ENCODE measurements around the gene CCR7.
"Not testable (repeated sequence)": the region's sequence is repeated elsewhere in the genome, so short reads cannot be mapped to it uniquely, and the experiment has no call there.

The CCR7 gene

DNA sequence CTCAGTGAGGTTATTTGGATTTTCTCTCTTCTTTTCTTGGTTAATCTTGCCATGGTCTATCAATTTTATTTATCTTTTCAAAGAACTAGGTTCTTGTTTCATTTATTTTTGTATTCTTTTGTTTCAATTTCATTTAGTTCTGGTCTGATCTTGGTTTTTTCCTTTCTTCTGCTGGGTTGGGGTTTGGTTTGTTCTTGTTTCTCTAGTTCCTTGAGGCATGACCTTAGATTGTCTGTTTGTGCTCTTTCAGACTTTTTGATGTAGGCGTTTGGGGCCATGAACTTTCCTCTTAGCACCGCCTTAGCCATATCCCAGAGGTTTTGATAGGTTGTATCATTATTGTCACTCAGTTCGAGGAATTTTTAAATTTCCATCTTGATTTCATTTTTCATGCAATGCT lies 21.0 kb upstream of the CCR7 start:
- H3K4me1 ChIP-seq (ENCODE audit: control insufficient read depth, insufficient read depth, low read length); H3K27me3 ChIP-seq (ENCODE audit: control insufficient read depth, insufficient read depth, low read length); H3K9ac ChIP-seq (ENCODE audit: low read length); H3K9me3 ChIP-seq (ENCODE audit: control insufficient read depth, low read length); H3K4me3 ChIP-seq (ENCODE audit: low read length); H3K36me3 ChIP-seq (ENCODE audit: control insufficient read depth, insufficient read depth, low read length): not testable (repeated sequence)

GRCh38 chr17:40584950-40585349 lies 19.7 kb upstream of the CCR7 start:
- not testable (repeated sequence) for H3K36me3 ChIP-seq (ENCODE audit: control insufficient read depth, insufficient read depth, low read length); H3K9ac ChIP-seq (ENCODE audit: low read length); H3K9me3 ChIP-seq (ENCODE audit: control insufficient read depth, low read length); H3K27me3 ChIP-seq (ENCODE audit: control insufficient read depth, insufficient read depth, low read length); H3K4me1 ChIP-seq (ENCODE audit: control insufficient read depth, insufficient read depth, low read length); H3K4me3 ChIP-seq (ENCODE audit: low read length)

GRCh38 chr17:40582328-40582901 lies 17.1 kb upstream of the CCR7 start:
- H3K9ac ChIP-seq (ENCODE audit: low read length) = no peak overlapping the region
- no peak overlapping the region for H3K4me3 ChIP-seq (ENCODE audit: low read length)
- no peaks in the 10 kb centered on the region for H3K27me3 ChIP-seq (ENCODE audit: control insufficient read depth, insufficient read depth, low read length)
- no peaks in the 10 kb centered on the region for H3K9me3 ChIP-seq (ENCODE audit: control insufficient read depth, low read length)
- no peaks in the 10 kb centered on the region for H3K36me3 ChIP-seq (ENCODE audit: control insufficient read depth, insufficient read depth, low read length)
- H3K4me1 ChIP-seq (ENCODE audit: control insufficient read depth, insufficient read depth, low read length) = no peaks in the 10 kb centered on the region

GRCh38 chr17:40580140-40580539 lies 14.9 kb upstream of the CCR7 start:
- Histone ChIP-seq H3K9ac (ENCODE audit: low read length) (no peak overlapping the region), H3K4me3 (ENCODE audit: low read length) (no peak overlapping the region), H3K9me3 (ENCODE audit: control insufficient read depth, low read length) (no peaks in the 10 kb centered on the region), H3K4me1 (ENCODE audit: control insufficient read depth, insufficient read depth, low read length) (no peaks in the 10 kb centered on the region), H3K27me3 (ENCODE audit: control insufficient read depth, insufficient read depth, low read length) (no peaks in the 10 kb centered on the region), H3K36me3 (ENCODE audit: control insufficient read depth, insufficient read depth, low read length) (no peaks in the 10 kb centered on the region)

DNA sequence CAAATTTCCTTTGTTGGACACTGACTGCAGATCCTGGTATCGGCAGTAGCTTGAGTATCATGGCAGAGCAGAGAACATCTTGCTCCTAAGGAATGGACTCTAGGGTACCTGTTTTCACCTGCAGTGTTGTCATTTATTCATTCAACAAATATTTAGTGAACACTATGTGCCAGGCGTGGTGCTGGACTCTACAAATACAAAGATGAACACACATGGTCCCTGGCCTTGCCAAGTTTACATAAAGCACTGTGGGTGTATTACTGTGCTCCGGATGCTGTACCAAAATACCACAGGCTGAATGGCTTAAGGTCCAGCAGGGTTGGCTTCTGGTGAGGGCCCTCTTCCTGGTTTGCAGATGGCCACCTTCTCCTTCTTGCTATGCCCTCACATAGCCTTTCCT lies 14.2 kb upstream of the CCR7 start:
- Histone ChIP-seq H3K9me3 (ENCODE audit: control insufficient read depth, low read length) (no peaks in the 10 kb centered on the region), H3K4me1 (ENCODE audit: control insufficient read depth, insufficient read depth, low read length) (no peaks in the 10 kb centered on the region)

DNA sequence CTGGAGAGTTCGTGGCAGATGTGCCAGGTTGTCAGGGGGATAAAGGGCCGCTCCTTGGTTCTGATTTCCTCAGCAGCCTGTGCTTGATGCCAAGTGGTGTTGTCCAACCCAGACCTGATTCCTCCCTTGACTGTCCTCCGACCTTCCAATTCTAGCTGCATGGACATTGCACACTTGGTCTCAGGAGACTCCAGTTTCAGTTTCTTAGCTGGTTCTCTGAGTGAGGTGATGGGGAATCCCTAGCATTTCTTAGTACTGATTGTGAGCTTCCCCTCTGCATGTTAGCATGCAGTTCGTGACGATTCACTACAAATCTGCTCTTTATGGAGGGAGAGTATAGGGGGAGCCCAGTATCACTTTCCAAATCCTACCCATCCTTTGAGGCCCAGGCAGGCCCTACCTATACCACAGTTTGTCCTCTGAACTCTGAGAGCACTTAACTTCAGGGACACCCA lies 12.4 kb upstream of the CCR7 start:
- Histone ChIP-seq H3K4me1 (ENCODE audit: control insufficient read depth, insufficient read depth, low read length) (no peaks in the 10 kb centered on the region), H3K9me3 (ENCODE audit: control insufficient read depth, low read length) (peaks cover 5% of the 10 kb centered on the region), H3K36me3 (ENCODE audit: control insufficient read depth, insufficient read depth, low read length) (no peaks in the 10 kb centered on the region), H3K4me3 (ENCODE audit: low read length) (no peak overlapping the region), H3K27me3 (ENCODE audit: control insufficient read depth, insufficient read depth, low read length) (no peaks in the 10 kb centered on the region), H3K9ac (ENCODE audit: low read length) (no peak overlapping the region)

More for the DNA sequence above, 14.2 kb upstream of the CCR7 start:
- H3K9ac ChIP-seq (ENCODE audit: low read length) = no peak overlapping the region
- no peaks in the 10 kb centered on the region for H3K36me3 ChIP-seq (ENCODE audit: control insufficient read depth, insufficient read depth, low read length)
- no peak overlapping the region for H3K4me3 ChIP-seq (ENCODE audit: low read length)
- H3K27me3 ChIP-seq (ENCODE audit: control insufficient read depth, insufficient read depth, low read length) = no peaks in the 10 kb centered on the region

DNA sequence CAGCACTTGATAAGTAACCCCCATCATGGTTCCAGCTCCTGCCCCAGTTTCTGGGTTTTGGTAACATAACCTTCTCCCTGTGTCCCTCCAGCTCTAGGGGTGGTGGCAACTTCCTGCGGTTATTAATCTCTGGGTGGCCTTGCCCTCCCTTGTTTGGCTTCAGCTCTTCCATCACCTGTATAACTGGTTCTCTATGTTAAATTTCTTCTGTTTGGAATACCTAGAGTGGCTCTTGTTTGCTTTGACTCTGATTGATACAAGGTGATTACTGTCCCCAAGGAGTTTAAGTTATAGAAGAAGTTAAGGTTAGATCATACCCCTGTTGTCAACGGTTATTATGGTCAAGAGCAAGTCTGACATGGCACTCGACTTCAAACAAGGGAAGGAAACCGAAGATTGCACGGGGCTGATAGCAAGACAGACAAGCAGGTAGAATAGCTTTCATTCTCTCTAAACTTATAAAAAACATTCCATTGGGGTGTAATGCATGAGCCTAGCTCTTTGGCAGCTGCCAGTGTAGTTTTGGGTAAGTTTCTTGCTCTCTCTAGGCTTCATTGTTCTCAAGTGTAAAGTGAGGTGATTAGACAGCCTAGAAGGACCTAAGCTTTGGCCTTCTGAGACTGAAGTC lies 11.0 kb upstream of the CCR7 start:
- peaks cover 3% of the 10 kb centered on the region for H3K27me3 ChIP-seq (ENCODE audit: control insufficient read depth, insufficient read depth, low read length)
- no peaks in the 10 kb centered on the region for H3K4me1 ChIP-seq (ENCODE audit: control insufficient read depth, insufficient read depth, low read length)
- H3K36me3 ChIP-seq (ENCODE audit: control insufficient read depth, insufficient read depth, low read length) = no peaks in the 10 kb centered on the region
- H3K4me3 ChIP-seq (ENCODE audit: low read length) = no peak overlapping the region
- H3K9ac ChIP-seq (ENCODE audit: low read length) = no peak overlapping the region
- peaks cover 5% of the 10 kb centered on the region for H3K9me3 ChIP-seq (ENCODE audit: control insufficient read depth, low read length)

- Histone ChIP-seq H3K4me3 (ENCODE audit: low read length) (no peak overlapping the region), H3K4me1 (ENCODE audit: control insufficient read depth, insufficient read depth, low read length) (no peaks in the 10 kb centered on the region), H3K36me3 (ENCODE audit: control insufficient read depth, insufficient read depth, low read length) (no peaks in the 10 kb centered on the region), H3K9me3 (ENCODE audit: control insufficient read depth, low read length) (peaks cover 5% of the 10 kb centered on the region), H3K9ac (ENCODE audit: low read length) (no peak overlapping the region), H3K27me3 (ENCODE audit: control insufficient read depth, insufficient read depth, low read length) (peaks cover 8% of the 10 kb centered on the region)
Measured at GRCh38 chr17:40574292-40574691, 9.0 kb upstream of the CCR7 start.

- H3K4me3 ChIP-seq (ENCODE audit: low read length); H3K36me3 ChIP-seq (ENCODE audit: control insufficient read depth, insufficient read depth, low read length); H3K9me3 ChIP-seq (ENCODE audit: control insufficient read depth, low read length); H3K27me3 ChIP-seq (ENCODE audit: control insufficient read depth, insufficient read depth, low read length); H3K9ac ChIP-seq (ENCODE audit: low read length); H3K4me1 ChIP-seq (ENCODE audit: control insufficient read depth, insufficient read depth, low read length): not testable (repeated sequence)
Measured at GRCh38 chr17:40572245-40572993, 7.1 kb upstream of the CCR7 start.

GRCh38 chr17:40568074-40568836 lies 3.0 kb upstream of the CCR7 start:
- peaks cover 8% of the 10 kb centered on the region for H3K27me3 ChIP-seq (ENCODE audit: control insufficient read depth, insufficient read depth, low read length)
- H3K4me1 ChIP-seq (ENCODE audit: control insufficient read depth, insufficient read depth, low read length) = no peaks in the 10 kb centered on the region
- H3K9ac ChIP-seq (ENCODE audit: low read length) = no peak overlapping the region
- H3K4me3 ChIP-seq (ENCODE audit: low read length) = no peak overlapping the region
- no peaks in the 10 kb centered on the region for H3K9me3 ChIP-seq (ENCODE audit: control insufficient read depth, low read length)
- H3K36me3 ChIP-seq (ENCODE audit: control insufficient read depth, insufficient read depth, low read length) = no peaks in the 10 kb centered on the region

DNA sequence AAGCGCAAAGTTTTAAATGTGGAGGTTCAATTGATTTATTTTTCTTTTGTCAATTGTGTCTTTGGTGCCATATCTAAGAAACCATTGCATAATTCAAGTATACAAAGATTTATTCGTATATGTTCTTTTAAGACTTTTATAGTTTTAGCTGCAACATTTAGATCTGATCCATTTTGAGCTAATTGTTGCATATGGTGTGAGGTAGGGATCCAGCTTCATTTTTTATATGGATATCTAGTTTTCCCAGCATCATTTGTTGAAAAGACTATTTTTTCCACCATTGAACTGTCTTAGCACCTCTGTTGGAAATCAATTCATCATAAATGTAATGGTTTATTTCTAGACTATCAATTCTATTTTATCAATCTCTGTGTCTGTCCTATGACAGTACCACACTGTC lies 2.1 kb upstream of the CCR7 start:
- no peaks in the 10 kb centered on the region for H3K4me1 ChIP-seq (ENCODE audit: control insufficient read depth, insufficient read depth, low read length)
- no peaks in the 10 kb centered on the region for H3K9me3 ChIP-seq (ENCODE audit: control insufficient read depth, low read length)
- H3K27me3 ChIP-seq (ENCODE audit: control insufficient read depth, insufficient read depth, low read length) = peaks cover 8% of the 10 kb centered on the region
- H3K9ac ChIP-seq (ENCODE audit: low read length) = no peak overlapping the region
- H3K36me3 ChIP-seq (ENCODE audit: control insufficient read depth, insufficient read depth, low read length) = no peaks in the 10 kb centered on the region
- H3K4me3 ChIP-seq (ENCODE audit: low read length) = no peak overlapping the region
